ENCODE measurements around the gene CAMKK1.
"Not testable (repeated sequence)": the region's sequence is repeated elsewhere in the genome, so short reads cannot be mapped to it uniquely, and the experiment has no call there.

The CAMKK1 gene

DNA sequence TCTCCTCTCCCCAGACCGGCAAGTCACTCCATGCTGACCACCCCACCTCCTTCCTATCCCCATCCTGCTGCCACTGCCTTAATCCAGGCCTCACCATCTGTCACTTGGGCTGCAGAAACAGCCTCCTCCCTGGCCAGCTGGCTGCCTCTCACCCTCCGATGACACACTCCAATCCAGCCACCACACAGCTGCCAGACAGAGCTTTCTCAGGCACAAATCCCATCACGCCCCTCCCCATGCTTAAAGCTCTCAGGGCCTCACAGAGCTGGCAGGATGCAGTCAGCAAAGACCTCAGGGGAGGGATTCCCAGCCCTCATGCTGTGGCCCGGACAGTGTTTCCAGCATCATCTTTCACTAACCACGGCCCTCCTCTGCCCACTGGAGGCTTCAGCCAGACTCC lies 13.7 kb downstream of the CAMKK1 start:
- no peak for DNase-seq (ENCODE audit: low read depth)

DNA sequence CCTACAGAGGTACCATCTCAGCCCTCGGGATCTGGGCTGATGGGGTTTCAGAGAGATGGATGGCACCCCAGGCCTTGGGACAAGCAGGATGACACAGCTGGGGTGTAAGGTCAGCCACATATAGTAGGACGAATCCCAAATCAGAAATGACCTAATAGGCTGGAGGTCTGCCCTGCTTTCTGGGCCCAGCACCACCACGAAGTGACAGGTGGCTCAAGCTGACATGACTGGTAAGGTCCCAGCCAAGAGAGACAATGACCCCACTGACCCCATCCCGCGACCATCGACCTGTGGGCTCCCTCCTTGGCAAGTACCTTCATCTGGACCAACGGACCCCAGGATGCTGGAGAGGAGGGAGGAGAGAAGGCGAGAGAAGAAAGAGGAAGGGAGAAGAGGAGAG lies 15.6 kb downstream of the CAMKK1 start:
- DNase-seq (ENCODE audit: low read depth), result no peak

DNA sequence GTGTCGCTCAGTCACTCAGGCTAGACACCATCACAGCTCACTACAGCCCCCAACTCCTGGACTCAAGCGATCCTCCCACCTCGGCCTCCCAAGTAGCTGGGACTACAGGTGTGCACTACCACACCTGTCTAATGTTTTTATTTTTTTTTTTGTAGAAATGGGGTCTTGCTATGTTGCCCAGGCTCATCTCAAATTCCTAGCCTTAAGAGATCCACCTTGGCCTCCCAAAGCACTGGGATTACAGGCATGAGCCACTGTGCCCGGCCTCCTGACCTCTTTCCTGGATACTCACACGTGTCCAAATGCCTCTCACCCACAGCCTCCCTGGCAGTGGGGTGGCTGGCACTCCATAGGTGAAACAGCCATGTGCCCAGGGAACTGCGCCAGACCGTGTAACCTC lies 17.5 kb downstream of the CAMKK1 start:
- no peak for DNase-seq (ENCODE audit: low read depth)

DNA sequence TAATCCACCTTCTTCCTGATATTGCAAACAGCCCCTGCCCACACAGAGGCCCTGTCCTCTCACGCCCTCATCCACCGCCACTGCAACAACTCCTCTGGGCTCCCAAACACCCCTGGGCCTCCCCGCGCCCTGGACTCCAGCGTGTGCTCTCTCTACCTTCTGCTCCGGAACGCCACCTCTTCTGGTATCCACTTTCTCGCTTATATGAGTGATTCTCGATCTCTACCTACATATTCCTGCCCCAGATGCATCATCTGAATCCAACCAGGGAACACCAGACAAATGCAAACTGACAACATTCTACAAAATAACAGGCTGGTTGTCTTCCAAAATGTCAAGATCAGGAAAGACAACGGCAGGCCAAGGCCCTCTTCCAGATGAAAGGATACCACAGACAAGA lies 19.0 kb downstream of the CAMKK1 start:
- DNase-seq (ENCODE audit: low read depth), result no peak

DNA sequence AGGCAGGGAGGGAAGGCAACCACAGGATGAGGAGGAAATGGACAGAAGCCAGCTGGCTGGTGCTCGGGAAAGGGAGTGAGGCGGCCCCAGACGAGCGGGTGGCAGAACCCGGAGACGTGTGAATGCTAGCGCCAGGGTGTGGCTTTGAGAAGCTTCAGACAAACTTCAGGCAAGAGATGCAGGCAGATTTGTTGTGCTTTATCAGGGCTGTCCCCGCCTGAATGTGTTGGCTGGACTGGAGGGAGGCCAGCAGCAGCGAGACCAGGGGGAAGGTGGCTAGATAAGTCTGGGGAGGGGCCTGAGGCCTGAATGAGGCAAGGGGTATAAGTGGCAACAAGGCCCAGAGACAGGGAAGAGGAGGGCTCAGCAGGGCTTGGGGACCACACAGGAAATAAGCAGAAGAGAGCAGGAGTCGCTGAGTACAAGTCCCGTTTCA lies 22.0 kb downstream of the CAMKK1 start:
- DNase-seq (ENCODE audit: low read depth), result no peak

DNA sequence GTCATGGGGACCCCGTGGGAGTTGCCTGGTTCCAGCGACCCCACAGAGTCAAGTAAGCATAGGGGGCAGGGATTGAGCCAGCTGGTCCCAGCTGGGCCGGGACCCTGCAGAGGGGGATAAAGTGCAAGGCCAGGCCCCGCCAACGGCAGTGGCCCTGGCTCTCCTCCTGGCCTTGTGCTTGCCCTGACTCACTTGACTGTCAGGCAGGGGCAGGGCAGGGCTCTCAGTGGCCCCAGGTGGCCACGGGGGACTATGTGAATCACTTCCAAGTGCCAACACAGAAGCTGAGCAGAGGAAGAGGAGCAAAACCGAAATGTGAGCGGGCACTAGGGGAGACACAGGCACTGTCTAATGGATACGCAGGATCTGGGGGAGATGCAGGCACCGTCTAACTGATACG lies 25.2 kb downstream of the CAMKK1 start:
- no peak for DNase-seq (ENCODE audit: low read depth)

DNA sequence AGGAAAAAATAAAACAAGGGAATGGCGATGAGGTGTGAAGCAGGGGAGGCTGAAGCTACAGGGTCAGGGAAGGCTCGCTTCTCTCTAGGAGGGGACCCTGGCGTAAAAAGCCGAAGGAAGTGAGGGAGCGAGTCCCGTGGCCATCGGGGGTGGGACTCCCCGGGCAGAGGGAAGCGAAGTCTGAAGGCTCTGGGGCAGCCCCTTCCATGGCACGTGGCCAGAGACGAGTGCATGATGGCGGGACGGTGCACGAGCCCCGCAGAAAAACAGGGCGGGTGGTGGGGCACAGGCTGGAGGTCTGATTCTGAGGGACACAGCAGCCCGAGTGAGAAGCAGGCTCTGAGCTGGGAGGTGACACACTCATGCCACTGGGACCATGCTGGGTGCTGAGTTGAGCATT lies 25.7 kb downstream of the CAMKK1 start:
- no peak for DNase-seq (ENCODE audit: low read depth)

DNA sequence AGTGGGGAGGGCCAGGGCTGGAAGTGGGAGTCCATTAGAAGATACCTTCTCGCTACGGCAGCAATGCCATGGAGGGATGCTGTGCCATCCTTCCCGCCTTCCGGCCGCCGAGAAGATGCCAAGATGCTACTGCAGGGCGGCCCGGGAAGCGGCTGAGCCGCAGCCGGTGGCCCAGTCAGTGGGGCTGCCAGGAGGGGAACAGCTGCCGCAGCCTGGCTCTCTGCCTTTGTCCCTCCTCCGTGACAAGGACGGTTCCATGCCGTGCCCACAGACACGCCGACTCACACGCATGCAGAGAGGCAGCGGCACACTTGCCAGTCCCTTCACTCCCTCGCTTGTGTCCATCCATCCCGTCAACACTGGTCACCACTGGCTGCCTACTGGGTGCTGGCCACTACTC lies 26.6 kb downstream of the CAMKK1 start:
- no peak for DNase-seq (ENCODE audit: low read depth)

DNA sequence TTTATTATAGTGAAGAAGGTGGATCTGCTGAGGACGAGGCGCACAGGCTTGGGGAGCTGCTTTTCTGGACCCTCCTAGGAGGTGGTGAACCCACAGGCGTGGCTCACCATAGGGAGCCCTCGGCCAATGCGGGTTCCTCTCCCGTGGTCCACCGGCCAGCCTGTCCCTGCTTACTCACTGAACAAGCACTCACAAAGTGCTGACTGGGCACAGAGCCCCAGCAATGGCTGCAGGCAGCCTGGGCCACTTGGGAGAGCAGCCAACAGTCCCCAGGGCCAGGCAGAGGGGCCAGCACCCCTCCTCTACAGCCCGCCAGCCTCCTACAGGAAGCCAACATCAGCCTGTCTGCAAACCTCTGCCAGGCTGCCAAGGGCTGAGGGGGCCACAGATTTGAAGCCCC lies 27.7 kb downstream of the CAMKK1 start:
- DNase-seq (ENCODE audit: low read depth), result no peak

DNA sequence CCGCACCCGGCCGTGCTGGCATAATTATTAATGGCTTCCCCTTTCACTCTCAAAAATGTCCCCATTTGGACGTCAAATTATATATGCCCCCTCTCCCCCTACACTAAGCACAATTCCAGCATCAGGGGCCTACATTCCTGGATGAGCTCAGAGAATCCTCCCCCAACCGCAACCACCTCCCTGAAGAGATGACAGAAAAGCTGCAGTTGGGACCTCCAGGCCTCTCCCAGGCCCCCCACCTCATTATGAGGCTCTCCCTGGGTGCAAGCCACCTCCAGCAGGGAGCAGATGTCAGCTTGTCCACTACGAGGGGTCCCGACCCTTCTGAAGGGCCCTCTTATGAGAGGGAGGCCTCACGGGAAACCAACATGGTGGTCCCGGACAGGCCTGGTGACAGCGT lies 28.3 kb downstream of the CAMKK1 start:
- no peak for DNase-seq (ENCODE audit: low read depth)

DNA sequence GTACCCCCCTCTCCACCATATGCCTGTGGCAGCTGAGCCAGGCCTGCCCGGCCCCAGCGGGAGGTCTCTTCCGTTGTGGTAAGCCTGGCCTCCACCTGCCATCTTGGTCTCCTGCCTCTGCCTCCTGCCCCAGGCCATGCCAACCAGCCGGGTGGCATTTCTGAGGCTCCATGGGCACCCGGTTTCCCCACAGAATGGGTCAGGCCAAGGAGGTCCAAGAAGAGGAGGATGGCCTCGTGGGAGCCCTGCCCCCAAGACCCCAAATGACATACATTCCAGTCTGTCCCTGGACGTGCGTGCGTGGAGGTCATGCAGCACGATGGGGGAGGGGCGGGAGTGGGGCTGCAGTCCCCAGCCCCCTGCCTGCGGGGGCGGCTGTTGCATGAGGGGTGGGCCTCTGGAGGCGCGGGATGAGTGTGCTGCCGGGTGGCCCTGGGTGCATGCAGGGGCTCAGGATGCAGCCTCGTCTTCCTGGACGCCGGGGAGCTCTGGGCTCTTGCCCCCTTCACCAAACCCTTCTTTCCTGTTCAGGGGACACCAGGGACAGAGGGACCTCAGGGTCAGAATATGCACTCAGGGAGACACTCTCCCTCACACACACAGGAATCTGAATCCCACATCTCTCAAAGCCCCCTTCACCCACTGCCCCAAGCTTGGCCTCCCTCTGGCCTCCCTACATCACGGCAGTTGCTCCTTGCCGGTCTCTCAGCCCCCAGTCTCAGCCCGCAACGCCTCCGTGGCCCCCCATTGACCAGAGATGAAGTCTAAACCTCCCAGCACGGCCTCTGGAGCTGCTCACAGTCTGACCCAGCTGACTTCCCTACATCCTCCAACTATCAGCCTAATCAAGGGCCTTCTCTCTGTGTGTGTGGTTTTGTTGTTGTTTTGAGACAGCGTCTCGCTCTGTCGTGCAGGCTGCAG lies 30.8 kb downstream of the CAMKK1 start:
- no peak for DNase-seq (ENCODE audit: low read depth)

DNA sequence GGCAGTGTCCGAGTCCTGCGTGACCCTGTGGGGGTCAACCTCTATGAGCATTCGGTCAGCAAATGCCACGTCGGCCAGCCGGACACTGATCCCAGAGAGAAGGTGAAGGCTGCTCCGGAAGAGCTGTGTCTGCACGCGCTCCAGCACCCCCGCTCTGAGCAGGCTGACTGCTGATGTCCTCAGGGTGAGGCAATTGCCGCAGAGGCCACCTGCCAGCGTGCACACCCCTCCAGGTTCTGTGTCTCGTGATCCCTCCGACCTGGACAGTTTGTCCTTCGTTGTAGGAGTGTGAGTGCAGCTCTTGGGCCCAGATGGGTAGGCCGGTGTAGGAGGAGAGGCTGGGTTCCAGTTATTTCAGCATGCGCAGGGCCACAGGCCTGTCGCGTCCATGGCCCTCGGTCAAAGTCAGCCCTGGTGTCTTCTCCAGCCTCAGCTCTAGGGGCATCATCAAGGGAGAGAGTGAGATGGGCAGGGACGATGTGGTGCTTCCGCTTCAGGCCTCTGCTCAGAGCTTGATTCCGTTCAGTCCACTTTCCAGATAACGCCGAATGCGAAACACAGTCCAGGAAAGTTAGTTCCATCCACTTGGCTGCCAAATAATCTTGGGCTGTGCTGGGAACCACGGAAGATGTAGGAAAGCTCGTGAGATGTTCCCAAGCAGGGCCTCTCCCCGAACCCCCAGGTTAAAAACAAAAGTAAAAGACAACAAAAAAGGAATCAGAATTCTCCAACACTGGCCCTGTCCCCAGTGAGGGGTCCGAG lies 31.7 kb downstream of the CAMKK1 start:
- DNase-seq (ENCODE audit: low read depth), result no peak

DNA sequence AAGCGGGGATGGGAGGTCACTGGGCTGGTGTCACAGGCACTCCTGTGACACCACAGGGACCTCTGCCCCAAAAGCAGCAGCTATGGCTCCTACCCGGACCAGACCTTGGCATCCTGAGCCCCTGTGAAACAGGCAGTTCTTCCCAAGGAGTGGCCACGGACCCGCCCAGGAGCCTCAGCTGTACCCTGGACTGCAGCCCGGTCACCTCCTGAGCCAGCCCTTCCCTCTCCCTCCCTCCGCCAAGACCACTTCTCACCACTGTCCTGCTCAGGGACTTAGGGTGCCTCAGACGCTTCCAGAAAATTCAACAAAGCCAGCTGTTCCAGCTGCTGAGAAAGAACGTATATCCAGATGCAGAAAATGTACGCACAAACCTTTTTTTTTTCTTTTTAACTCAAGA lies 32.9 kb downstream of the CAMKK1 start:
- DNase-seq (ENCODE audit: low read depth), result no peak

DNA sequence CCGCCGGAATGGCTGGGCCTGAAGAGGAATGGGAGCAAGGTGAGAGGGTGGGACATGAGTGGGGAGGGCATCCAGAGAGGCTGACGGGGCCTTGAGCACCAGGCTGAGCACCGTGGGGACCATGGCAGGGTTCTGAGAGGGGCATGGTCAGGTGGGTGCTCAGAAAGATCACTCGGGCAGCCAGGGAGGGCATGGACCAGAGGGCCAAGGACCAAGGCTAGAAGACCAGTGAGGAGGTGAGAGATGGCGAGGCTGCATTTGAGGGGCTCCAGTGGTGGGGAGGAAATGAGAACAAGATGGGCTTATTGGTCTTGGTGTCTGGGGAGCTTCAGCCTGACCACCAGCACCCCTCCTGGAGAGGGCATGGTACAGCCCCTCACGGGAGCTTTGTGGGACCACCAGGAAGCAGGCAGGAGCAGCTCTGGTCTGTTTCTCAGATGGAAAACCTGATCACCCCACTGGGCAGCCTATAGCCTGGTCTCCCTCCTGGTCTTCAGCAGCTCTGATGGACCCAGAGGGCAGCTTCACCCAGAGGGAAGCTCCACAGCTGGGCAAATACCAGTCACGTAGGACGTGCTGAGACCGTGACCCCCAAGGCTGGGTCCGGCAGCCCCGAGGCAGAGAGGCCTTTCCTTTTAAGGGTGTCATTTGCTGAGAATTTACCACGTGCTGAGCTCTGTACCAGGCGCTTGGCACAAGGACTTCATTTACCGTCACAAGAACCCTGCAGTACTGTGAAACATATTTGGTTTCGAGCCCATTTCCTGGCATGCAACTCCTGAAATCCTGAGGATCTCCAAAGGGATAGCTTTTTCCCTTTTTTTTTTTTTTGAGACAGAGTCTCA lies 35.4 kb downstream of the CAMKK1 start:
- DNase-seq (ENCODE audit: low read depth), result no peak

DNA sequence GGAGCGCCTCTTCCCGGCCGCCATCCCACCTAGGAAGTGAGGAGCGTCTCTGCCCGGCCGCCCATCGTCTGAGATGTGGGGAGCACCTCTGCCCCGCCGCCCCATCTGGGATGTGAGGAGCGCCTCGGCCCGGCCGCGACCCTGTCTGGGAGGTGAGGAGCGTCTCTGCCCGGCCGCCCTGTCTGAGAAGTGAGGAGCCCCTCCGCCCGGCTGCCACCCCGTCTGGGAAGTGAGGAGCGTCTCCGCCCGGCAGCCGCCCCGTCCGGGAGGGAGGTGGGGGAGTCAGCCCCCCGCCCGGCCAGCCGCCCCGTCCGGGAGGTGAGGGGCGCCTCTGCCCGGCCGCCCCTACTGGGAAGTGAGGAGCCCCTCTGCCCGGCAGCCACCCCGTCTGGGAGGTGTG lies 38.6 kb downstream of the CAMKK1 start:
- DNase-seq (ENCODE audit: low read depth), result not testable (repeated sequence)

DNA sequence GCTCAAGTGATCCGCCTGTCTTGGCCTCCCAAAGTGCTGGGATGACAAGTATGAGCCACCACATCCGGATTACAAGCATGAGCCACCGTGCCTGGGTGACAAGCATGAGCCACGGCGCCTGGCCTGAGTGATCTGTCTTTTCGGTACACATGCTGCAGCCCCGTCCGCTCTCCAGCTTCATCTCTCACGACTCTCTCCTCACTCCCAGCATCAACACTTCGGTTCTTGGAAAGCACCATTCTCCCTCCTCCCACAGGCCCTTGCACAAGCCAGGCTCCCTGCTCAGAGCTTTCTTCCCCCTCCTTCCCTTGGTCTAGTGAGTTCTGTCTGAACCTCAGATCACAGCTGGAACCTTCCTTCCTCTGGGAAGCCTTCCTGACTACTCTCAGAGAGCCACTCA lies 40.3 kb downstream of the CAMKK1 start:
- no peak for DNase-seq (ENCODE audit: low read depth)

DNA sequence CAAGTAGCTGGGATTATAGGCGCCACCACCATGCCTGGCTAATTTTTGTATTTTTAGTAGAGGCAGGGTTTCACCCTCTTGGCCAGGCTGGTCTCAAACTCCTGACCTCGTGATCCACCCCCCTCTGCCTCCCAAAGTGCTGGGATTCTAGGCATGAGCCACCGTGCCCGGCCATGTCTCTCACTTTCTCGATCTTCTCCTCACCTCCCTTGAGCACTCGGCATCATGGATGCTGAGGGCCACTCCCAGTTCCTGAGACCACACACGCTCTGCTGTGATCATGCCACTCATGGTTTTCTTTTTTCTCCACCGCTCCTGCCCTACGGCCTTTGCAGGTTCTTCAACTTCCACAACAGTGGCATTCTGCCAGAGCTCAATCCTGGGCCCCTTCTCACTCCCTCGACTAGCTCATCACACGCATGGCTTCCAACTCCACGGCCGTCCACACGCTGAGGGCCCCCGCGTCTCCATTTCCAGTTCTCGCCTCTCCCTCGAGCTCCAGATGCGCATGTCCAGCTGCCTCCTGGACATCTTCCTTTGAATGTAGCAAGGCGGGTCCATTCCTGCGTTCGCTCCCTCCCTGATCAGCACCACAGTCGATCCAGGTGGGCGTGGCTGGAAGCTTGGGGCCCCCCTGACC lies 41.3 kb downstream of the CAMKK1 start:
- DNase-seq (ENCODE audit: low read depth), result no peak

DNA sequence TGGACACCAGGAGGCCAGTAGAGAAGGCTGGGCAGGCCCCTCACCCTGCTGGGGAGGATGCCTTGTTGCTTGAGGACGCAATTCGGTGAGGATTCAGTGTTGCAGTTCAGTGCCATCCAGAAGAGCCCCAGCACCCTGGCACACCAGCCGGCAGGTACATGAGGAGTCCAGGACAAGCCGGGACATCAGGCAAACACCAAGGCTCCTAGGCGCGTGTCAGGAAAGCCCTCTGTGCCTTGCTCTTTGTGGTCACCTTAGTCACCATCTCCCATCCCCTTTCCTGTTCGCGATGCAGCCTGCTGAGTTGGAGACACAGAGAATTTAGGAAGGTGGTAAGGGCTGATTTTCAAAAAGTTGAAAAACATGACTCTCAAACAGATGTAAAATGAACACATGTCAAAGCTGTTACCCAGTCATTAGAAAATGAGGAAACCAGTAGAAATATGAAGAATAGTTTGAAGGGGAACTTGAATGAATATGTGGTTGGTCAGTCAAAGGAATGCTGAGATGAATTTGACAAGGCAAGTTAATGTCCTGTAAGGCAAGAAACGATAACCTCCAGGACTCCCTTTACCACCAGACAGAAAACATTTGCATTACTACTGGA lies 44.5 kb downstream of the CAMKK1 start:
- DNase-seq (ENCODE audit: low read depth), result no peak

DNA sequence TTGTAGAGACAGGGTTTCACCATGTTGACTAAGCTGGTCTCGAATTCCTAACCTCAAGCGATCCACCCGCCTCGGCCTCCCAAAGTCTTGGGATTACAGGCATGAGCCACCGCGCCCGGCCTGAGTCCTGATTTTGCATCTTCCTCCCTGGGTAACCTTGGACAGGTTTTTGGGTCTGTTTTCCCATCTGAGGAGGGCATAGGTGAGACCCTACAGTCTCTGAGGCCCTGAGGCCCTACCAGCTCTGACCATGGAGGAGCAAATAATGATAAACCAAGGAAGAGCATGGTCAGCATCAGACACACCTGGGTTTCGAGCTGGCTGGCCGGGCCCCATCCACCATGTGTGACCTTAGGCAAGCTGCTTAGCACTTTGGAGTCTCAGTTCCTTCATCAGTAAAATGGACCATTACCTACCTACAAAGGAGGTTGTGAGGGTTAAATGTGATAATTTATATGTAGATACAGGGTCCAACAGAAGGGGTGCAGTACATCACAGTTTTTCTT lies 45.6 kb downstream of the CAMKK1 start:
- DNase-seq (ENCODE audit: low read depth), result no peak

DNA sequence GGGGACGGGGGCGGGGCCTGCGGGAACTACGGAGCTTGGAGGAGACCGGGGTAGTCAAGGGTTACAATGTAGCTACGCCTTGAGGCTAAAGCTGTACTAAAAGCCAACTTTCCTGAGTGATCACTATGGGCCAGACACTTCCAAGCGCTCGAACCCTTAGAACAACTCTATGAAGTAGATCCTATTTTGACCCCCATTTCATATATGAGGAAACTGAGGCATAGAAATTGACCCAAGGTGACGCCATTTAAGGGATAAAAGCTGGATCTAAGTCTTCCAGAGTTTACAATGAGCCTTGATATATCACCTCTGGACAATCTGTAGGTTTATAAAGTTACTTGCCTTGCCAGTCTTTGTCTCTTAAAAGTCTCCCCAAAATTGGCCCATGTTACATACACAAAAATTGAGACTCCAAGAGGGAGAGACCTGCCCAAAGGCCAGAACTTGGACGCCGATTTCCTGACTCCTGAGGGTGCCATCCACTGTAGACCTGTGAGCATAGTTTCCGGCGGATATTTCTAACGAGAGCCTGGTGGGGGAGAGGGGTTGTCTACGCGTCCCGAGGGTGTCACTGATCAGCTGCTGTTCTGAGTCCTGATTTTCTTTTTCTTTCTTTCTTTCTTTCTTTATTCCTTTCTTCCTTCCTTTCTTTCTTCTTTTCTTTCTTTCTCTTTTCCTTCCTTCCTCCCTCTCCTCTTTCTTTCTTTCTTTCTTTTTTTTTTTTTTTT lies 46.3 kb downstream of the CAMKK1 start:
- no peak for DNase-seq (ENCODE audit: low read depth)
